A549 (cell line): Measurements from ENCODE around the gene TIE1. TPM values are rescaled to one million over a fixed set of nuclear protein-coding genes. Genes with fewer than 3 reads are reported as not detected.

Source experiments
- ATAC-seq, 2 experiments: fragments of 200-7000 bp in 1 of 2; fragments of >200 bp in 1 of 2; cut with Nextera tagmentation in 1 of 2; cut with Tn5 transposase in 1 of 2; 3 replicates each; pipeline versions ENCODE4 v1.8.0 to v1.9.1; 2018 to 2020; ENCODE audit warnings: mild to moderate bottlenecking in 1 of 2, moderate library complexity in 1 of 2
- CTCF ChIA-PET: fragments of 300-600 bp; sonication (Branson Sonifier 250); formaldehyde crosslinking; extraction: SDS; loops from one replicate; lab custom pipeline; 2021; ENCODE audit warnings: antibody characterized with exemption, inconsistent platforms; lab: Yijun Ruan, JAX
- POLR2A ChIA-PET: fragments of 350-600 bp; formaldehyde crosslinking; extraction: SDS; loops from one replicate; lab custom pipeline; 2021; ENCODE audit warnings: antibody characterized with exemption, inconsistent platforms; lab: Yijun Ruan, JAX
- DNase-seq, 2 experiments: peaks; one replicate each; pipeline versions ENCODE4 v3.0.0 to v3.0.0-alpha.2; 2011 to 2016; ENCODE audit warnings: low read depth in 1 of 2, low spot score in 1 of 2
- FAIRE-seq: peaks from 2 replicates; lab custom pipeline; 2011; peaks lifted over from hg19 to GRCh38; lab: Jason Lieb, UNC
- H3K27ac ChIP-seq, 2 experiments: fragments of >200 bp; sonication (Bioruptor Twin); formaldehyde crosslinking; 3 replicates each; pipeline ENCODE4 v1.5.1; 2016 to 2017
- H3K4me1 ChIP-seq: fragments of >200 bp; sonication (Bioruptor Twin); formaldehyde crosslinking; 3 replicates; pipeline ENCODE4 v1.6.1; 2016
- H3K4me2 ChIP-seq: fragments of >200 bp; sonication (Bioruptor Twin); formaldehyde crosslinking; 3 replicates; pipeline ENCODE4 v1.6.1; 2016
- H3K4me3 ChIP-seq: fragments of >200 bp; sonication (Bioruptor Twin); formaldehyde crosslinking; 3 replicates; pipeline ENCODE4 v1.5.1; 2016
- H3K9me3 ChIP-seq: fragments of >200 bp; sonication (Bioruptor Twin); formaldehyde crosslinking; 3 replicates; pipeline ENCODE4 v1.6.1; 2016
- ATOH8 ChIP-seq: fragments of 250-450 bp; sonication (Bioruptor Pico); IDR thresholded peaks from 2 replicates; pipeline ENCODE4 v1.5.0; 2020; ENCODE audit warnings: low read depth, mild to moderate bottlenecking, moderate library complexity
- BHLHE40 ChIP-seq: IDR thresholded peaks from 2 replicates; pipeline ENCODE4 v1.6.1; 2012; ENCODE audit warnings: low read depth, low read length, inconsistent platforms
- CBX2 ChIP-seq: fragments of 200-600 bp; sonication (generic); IDR thresholded peaks from 2 replicates; pipeline ENCODE4 v1.6.1; 2016; ENCODE audit warnings: low read depth, mild to moderate bottlenecking, borderline replicate concordance
- CEBPB ChIP-seq, 2 experiments: fragments of >200 bp in 1 of 2; sonication (Bioruptor Twin) in 1 of 2; formaldehyde crosslinking in 1 of 2; IDR thresholded peaks; 2 replicates each; pipeline ENCODE4 v1.6.1; 2012 to 2016
- CHD4 ChIP-seq: fragments of 200-600 bp; sonication (generic); IDR thresholded peaks from 2 replicates; pipeline ENCODE4 v1.6.1; 2016; ENCODE audit warnings: antibody characterized with exemption, mild to moderate bottlenecking, borderline replicate concordance
- E2F6 ChIP-seq: IDR thresholded peaks from 2 replicates; pipeline ENCODE4 v1.6.1; 2012; ENCODE audit warnings: low read depth, borderline replicate concordance
- EP300 ChIP-seq, 2 experiments: fragments of >200 bp; sonication (Bioruptor Twin); formaldehyde crosslinking; IDR thresholded peaks; 2 replicates in 1 of 2; 3 replicates in 1 of 2; pipeline ENCODE4 v1.6.1; 2016 to 2017
- HDAC2 ChIP-seq: fragments of 200-600 bp; sonication (generic); IDR thresholded peaks from 2 replicates; pipeline ENCODE4 v1.6.1; 2016
- HEYL ChIP-seq: fragments of 250-450 bp; sonication (Bioruptor Pico); IDR thresholded peaks from 2 replicates; pipeline ENCODE4 v1.8.0; 2021; ENCODE audit warnings: mild to moderate bottlenecking, moderate library complexity
- JUNB ChIP-seq: fragments of >200 bp; sonication (Bioruptor Twin); formaldehyde crosslinking; IDR thresholded peaks from 2 replicates; pipeline ENCODE4 v1.6.1; 2016
- KDM1A ChIP-seq: fragments of 200-600 bp; sonication (generic); IDR thresholded peaks from 2 replicates; pipeline ENCODE4 v1.6.1; 2016; ENCODE audit warnings: low read depth, mild to moderate bottlenecking
- KDM5A ChIP-seq: fragments of 200-600 bp; sonication (generic); IDR thresholded peaks from 2 replicates; pipeline ENCODE4 v1.6.1; 2016; ENCODE audit warnings: antibody characterized with exemption, mild to moderate bottlenecking
- MAZ ChIP-seq: fragments of 150-350 bp; IDR thresholded peaks from 2 replicates; pipeline ENCODE4 v1.6.1; 2014; ENCODE audit warnings: antibody characterized with exemption, low read depth, low read length, borderline replicate concordance
- MYC ChIP-seq: IDR thresholded peaks from 2 replicates; pipeline ENCODE4 v1.6.1; 2012; ENCODE audit warnings: mild to moderate bottlenecking, inconsistent platforms, low read length, improper control_type of control experiment, borderline replicate concordance
- NFE2L2 ChIP-seq: fragments of 150-350 bp; conservative IDR thresholded peaks from 2 replicates; pipeline ENCODE4 v1.6.1; 2014; ENCODE audit warnings: low read length
- PBX3 ChIP-seq: IDR thresholded peaks from 2 replicates; pipeline ENCODE4 v1.6.1; 2012
- PHF8 ChIP-seq: fragments of 200-600 bp; sonication (generic); IDR thresholded peaks from 2 replicates; pipeline ENCODE4 v1.6.1; 2016; ENCODE audit warnings: low read depth, mild to moderate bottlenecking, antibody characterized with exemption, moderate library complexity, borderline replicate concordance
- POLR2AphosphoS2 ChIP-seq: conservative IDR thresholded peaks from 2 replicates; pipeline ENCODE4 v1.6.1; 2012; ENCODE audit warnings: low read length, improper control_type of control experiment, inconsistent platforms
- RAD21 ChIP-seq, 2 experiments: fragments of >200 bp in 1 of 2; sonication (Bioruptor Twin) in 1 of 2; formaldehyde crosslinking in 1 of 2; IDR thresholded peaks in 1 of 2; conservative IDR thresholded peaks in 1 of 2; 2 replicates in 1 of 2; 3 replicates in 1 of 2; pipeline ENCODE4 v1.6.1; 2012 to 2018; ENCODE audit warnings: inconsistent platforms in 1 of 2
- RCOR1 ChIP-seq: fragments of 150-350 bp; IDR thresholded peaks from 2 replicates; pipeline ENCODE4 v1.6.1; 2014; ENCODE audit warnings: antibody characterized with exemption, low read length, low read depth
- SREBF2 ChIP-seq: fragments of 450-650 bp; IDR thresholded peaks from 2 replicates; pipeline ENCODE4 v1.6.1; 2014; ENCODE audit warnings: mild to moderate bottlenecking, moderate library complexity
- TFCP2L1 ChIP-seq: fragments of 250-450 bp; sonication (Bioruptor Pico); IDR thresholded peaks from 2 replicates; pipeline ENCODE4 v1.5.0; 2021; ENCODE audit warnings: mild to moderate bottlenecking
- ZC3H11A ChIP-seq: fragments of 450-650 bp; IDR thresholded peaks from 2 replicates; pipeline ENCODE4 v1.6.1; 2014; ENCODE audit warnings: antibody characterized with exemption, mild to moderate bottlenecking
- ZNF302 ChIP-seq: fragments of 250-450 bp; sonication (Bioruptor Pico); IDR thresholded peaks from 2 replicates; pipeline ENCODE4 v1.9.0; 2021; ENCODE audit warnings: inconsistent platforms, mild to moderate bottlenecking, moderate library complexity
- WGBS: methylation state at CpG from one replicate; pipeline ENCODE4 v1.1.6; 2017; ENCODE audit errors: missing lambda C conversion rate; 5-methylcytosine and 5-hydroxymethylcytosine counted together
- polyA plus RNA-seq, 4 experiments: library from polyadenylated mRNA; depleted of rRNA in 3 of 4; stranded (reverse); fragments of >200 nt; fragmentation: RNase III in 1 of 4; extraction: RNeasy Plus Mini Kit Qiagen cat#74134 plus additional on column Dnase treatment in 1 of 4; gene quantifications; 2 replicates in 3 of 4; 3 replicates in 1 of 4; pipeline ENCODE4 v1.2.3, GENCODE V29; 2011 to 2017
- TF ChIP-seq, protein P1 (sequence below): fragments of 450-650 bp; IDR thresholded peaks from 2 replicates; pipeline ENCODE4 v1.6.1; 2014; ENCODE audit warnings: antibody characterized with exemption
- TF ChIP-seq, protein P2 (sequence below): fragments of >200 bp; sonication (Bioruptor Twin); formaldehyde crosslinking; IDR thresholded peaks from 2 replicates; pipeline ENCODE4 v1.6.1; 2016

The TIE1 gene
- polyA plus RNA-seq, 2 of the 4 experiments (the other 2 are of a cell fraction) = not detected

GRCh38 chr1:43308635-43309404 lies 8.0 kb downstream of the TIE1 start:
- Histone ChIP-seq H3K27ac (no peak overlapping the region), H3K4me1 (no peaks in the 10 kb centered on the region), H3K4me2 (no peak overlapping the region), H3K9me3 (no peaks in the 10 kb centered on the region), H3K4me3 (no peak overlapping the region)
- FAIRE-seq = no peak
- TF ChIP-seq ZC3H11A = no peak
- POLR2A ChIA-PET = no interaction called here
- 75% methylated on average over 19 of the region's 20 CpGs for WGBS
- CTCF ChIA-PET = no interaction called here
- no peak for ATAC-seq
- no peak for DNase-seq

DNA sequence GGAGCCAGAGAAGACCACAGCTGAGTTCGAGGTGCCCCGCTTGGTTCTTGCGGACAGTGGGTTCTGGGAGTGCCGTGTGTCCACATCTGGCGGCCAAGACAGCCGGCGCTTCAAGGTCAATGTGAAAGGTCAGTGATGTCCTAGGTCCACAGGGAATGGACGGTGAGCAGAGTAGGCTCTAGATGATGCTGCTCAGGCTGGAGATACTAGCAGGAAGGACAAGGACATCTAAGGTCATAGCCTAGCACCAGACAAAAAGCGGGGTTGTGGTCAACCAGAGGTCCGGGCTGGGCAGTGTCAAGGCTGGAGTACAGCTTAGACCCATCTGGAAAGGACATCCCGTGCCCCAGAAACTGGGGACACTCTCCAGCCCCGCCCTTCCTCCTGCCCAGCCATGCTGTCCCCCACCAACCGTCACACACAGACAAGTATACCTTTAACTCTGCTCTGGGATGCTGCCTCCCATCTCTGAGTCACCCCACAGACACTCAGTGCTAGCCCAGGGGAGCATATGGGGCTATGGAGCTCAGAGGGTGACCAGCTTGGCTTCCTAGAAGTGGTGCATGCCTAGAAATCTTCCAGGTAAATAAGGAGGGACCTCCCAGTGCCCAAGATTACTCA lies 8.7 kb downstream of the TIE1 start:
- WGBS = 77% methylated on average over 6 of the region's 13 CpGs
- H3K27ac ChIP-seq = no peak overlapping the region
- no peak; a peak in 1 of 6 replicates for ATAC-seq
- H3K4me1 ChIP-seq = no peaks in the 10 kb centered on the region
- ChIA-PET CTCF (no interaction called here), POLR2A (no interaction called here)
- no peaks in the 10 kb centered on the region for H3K9me3 ChIP-seq
- H3K4me2 ChIP-seq = no peak overlapping the region
- TF ChIP-seq CEBPB (IDR thresholded peaks at IDR 0.05) (no peak), HDAC2 (no peak), KDM1A (no peak), HEYL (CRISPR knock-in tag) (no peak), CBX2 (no peak), POLR2AphosphoS2 (no peak), NFE2L2 (no peak), KDM5A (no peak), EP300 (IDR thresholded peaks at IDR 0.05) (no peak), PHF8 (no peak), SREBF2 (no peak), ZNF302 (CRISPR knock-in tag) (no peak), ZC3H11A (no peak), RAD21 (conservative IDR thresholded peaks at IDR 0.05 in 1 of 2, IDR thresholded peaks at IDR 0.05 in 1 of 2) (no peak), JUNB (no peak), PBX3 (no peak), MAZ (no peak)
- TF ChIP-seq, protein P1, sequence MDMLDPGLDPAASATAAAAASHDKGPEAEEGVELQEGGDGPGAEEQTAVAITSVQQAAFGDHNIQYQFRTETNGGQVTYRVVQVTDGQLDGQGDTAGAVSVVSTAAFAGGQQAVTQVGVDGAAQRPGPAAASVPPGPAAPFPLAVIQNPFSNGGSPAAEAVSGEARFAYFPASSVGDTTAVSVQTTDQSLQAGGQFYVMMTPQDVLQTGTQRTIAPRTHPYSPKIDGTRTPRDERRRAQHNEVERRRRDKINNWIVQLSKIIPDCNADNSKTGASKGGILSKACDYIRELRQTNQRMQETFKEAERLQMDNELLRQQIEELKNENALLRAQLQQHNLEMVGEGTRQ = no peak
- no peak for FAIRE-seq
- no peak for DNase-seq
- no peak overlapping the region for H3K4me3 ChIP-seq

DNA sequence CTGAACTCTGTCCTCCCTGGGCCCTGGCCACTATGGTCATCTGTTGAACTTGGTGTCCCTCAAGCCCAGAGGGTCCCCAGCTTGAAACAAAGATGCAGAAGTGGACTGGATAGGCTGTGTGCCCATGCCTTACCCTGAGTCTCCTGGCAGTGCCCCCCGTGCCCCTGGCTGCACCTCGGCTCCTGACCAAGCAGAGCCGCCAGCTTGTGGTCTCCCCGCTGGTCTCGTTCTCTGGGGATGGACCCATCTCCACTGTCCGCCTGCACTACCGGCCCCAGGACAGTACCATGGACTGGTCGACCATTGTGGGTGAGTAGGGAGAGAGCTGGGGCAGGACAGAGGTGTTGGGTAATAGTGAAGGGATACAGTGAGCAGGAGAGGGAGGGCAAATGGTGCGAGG lies 10.7 kb downstream of the TIE1 start:
- POLR2A ChIA-PET = no interaction called here
- FAIRE-seq = no peak

More for the DNA sequence above, 10.7 kb downstream of the TIE1 start:
- WGBS = 63% methylated on average over 9 of the region's 9 CpGs
- CTCF ChIA-PET = interaction anchor here (0.5 kb wide), 1 partner anchor 58 kb away, joined by 3 read pairs; no protein-coding TSS in a partner anchor
- ATAC-seq (no peak), DNase-seq (no peak)
- Histone ChIP-seq H3K4me3 (no peak overlapping the region), H3K9me3 (no peaks in the 10 kb centered on the region), H3K4me2 (no peak overlapping the region), H3K4me1 (no peaks in the 10 kb centered on the region), H3K27ac (no peak overlapping the region)
- TF ChIP-seq PHF8 (no peak), ZC3H11A (no peak), MAZ (no peak), E2F6 (no peak), ATOH8 (CRISPR knock-in tag) (no peak), CHD4 (no peak), MYC (no peak), BHLHE40 (no peak), RCOR1 (no peak), HEYL (CRISPR knock-in tag) (no peak), TFCP2L1 (CRISPR knock-in tag) (no peak), HDAC2 (no peak)
- TF ChIP-seq, protein P2, sequence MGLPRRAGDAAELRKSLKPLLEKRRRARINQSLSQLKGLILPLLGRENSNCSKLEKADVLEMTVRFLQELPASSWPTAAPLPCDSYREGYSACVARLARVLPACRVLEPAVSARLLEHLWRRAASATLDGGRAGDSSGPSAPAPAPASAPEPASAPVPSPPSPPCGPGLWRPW = no peak
